Measurements from ENCODE around the gene ITGA7.
A peak's percentile ranks its signal among the peaks of the same experiment; 100 is the strongest.

ITGA7 gene

DNA sequence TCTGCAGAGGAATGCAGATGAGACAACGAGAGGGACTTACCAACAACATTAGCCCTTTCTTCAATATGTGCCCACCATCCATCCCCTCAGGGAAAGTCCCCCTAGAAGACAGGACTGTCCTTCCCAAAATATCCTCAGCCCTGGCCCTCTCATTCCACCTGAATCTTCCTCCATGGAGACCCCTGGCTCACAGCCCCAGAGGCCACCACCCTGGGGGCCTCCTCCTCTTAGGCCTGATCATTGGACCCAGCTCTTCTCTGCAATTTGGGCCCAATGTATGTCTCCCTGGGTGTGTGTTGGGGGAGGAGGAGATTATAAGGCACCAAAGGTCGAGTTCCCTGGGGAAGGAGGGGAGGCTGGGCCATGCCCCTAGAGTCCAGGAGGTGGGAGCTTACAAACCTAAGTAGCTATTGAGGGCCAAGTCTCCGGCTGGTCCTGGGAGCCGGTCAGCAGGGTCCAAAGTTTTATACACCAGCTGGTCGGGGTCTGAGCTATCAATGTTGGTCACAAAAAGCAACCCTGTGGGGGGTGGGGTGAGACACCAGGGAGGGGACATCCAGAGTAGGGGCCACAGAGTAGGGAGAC lies 8.1 kb downstream of the ITGA7 start:
- DNase-seq, result no peak

DNA sequence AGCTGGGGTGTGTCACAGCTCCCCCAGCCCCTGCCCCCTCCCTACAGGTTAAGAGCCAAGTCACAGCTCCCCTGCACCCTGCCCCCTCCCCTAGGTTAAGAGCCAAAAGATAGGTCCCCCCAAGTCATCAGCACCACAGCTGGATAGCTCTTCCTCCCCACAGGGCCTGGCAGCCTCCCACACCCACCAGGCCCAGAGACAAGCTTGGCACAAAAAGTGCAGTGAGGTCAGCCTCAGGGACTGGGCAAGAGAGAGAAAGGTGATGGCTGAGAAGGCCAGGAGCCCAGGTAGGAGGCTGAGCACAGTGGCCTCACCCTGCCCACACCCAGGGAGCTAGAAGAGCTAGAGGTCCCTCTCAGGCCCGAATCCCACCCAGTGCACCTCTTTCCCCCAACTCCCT lies 8.7 kb downstream of the ITGA7 start:
- DNase-seq, result no peak

DNA sequence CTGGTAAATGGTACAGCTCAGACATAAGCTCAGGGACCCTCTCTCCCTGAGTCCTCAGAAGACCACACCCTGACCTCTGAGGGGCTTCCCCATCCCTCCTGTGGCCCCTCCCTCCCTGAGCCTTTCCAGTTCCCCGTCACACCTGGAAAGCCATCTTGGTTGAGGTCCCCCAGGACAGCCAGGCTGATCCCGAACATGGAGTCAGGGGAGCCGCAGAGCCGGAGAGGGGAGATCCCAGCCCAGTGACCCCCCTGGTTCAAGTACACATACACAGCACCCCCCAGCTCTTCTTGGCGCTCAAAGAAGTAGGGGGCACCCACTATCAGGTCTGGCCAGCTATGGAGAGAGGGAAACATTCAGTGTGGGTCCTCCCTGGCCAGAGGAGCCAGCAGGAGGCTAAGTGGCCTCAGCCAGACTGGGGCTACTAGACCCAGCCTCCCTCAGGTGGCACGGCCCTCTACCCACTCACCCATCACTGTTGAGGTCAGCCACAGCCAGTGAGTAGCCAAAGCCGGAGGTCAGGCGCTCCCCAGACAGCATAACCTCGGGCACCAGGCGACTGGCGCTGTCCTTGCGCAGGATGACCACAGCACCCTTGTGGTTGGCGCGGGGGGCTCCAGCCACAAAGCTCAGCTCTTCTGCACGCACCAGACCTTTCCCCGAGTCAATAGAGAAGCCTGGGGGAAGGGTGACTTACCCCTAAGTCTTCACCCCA lies 9.3 kb downstream of the ITGA7 start:
- DNase-seq, result no peak

DNA sequence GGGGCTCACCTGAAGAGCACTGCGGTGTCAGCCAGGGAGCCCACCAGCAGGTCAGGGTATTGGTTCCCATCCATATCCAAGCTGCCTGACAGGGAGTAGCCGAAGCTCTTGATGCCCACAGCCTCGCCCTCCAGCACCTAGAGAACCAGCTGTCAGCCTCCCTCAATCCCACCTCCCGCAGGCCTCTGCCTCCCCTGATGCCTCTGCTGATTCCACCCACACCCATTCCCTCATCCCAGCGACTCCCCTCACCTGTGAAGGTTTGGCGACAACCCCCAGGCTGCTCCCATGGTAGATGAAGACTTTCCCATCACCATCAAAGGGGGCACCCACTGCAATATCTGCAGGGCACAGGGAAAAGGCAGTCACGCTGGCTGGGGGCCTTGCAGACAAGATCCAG lies 10.0 kb downstream of the ITGA7 start:
- DNase-seq, result no peak

DNA sequence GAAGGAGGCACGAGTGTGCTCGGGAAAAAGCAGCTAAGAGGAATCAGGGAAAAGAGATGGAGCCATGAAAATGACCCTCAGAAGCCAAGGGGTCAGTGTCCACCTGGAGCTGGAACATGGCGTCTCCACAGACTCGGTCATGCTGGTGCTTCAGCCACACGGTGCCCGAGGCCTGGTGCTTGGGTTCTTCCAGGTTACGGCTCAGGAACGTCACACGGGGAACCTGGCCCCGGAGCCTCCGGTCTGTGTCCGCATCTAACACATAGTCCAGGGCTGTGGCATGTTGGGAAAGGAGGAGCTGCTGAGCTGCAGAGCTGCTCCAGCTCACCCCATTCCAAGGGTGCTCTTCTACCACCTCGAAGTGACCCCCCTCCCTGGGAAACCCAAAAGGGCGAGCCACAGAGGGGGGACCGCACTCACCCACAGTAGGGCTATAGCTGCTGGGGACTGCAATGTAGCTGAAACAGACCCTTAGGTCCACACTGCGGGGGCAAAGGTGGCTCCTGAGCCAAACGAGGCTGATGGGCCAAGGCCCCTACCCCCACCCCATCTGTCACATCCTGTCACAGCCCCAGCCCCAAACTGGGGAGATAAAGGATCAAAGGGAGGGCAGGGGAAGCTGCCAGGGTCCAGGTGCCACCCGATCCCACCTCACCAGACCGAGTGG lies 10.8 kb downstream of the ITGA7 start:
- no peak for DNase-seq

DNA sequence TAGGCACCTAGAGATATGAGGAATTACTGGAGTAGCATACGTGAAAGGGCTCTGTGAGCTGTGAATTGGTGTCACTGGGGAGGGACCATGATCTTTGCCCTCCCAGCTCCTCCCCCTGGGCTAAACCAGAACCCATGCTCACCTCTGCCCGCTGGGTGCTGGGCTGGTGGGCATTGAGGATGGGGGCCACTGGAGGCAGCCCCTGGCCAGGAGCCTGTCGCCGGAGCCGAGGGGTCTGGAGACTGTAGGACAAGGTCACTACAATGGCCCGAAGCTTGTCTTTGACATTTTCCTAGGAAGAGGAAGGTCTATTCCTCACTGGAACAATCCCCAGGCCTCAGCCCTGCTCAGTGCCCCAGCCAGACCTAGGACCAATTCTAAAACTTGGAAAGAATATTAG lies 11.6 kb downstream of the ITGA7 start:
- DNase-seq, result no peak

DNA sequence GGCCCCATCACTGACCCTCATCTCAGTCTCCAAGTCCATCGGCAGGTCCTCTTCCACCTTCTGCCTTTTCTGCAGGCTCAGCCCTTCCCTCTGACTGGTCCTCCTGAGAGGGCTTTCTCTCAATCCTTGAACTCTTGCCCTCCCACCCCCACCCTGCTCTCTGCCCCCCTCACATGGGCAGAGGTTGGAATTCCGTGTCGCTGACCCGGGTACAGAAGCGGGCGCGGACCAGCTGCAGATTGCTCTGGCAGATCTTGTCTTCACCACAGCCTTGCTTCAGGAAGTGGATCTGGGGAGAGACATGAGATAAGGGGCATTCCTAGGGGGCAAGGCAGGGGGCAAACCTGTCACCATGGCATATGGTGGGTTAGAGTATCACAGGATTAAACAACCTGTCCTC lies 12.4 kb downstream of the ITGA7 start:
- DNase-seq, result no peak

DNA sequence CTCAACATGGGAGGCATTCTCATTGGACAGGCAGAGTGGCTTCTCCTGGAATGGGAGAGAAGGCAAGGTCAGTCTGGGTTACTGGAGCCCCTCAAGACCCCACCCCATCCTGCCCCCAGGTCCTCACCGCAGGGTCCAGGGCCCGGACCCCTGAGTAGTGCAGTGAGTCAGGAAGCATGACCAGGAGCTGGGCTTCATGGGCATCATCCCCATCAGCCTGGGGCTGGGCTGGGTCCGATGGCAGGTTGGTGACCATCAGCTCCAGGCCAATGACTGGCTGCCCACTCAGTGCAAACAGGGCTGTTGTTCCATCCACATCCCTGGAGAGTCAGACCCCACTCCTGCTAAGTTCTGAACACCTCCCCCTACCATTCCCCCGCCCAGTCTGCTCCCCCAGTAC lies 13.1 kb downstream of the ITGA7 start:
- no peak for DNase-seq

DNA sequence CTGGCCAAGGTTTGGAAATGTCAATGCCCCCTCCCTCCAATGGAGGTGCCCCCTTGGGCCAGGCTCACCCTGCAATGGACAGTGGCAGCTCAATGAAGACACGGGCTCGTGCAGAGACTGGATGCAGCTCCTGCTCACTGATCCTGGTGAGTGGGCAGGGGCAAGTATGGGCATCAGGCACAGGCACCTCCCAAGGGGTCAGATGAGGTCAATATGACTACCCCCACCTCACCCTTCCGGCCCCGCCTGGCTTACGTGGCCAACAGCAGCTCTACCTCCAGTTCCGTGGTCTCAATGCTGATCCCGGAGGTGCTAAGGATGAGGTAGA lies 13.6 kb downstream of the ITGA7 start:
- no peak for DNase-seq

DNA sequence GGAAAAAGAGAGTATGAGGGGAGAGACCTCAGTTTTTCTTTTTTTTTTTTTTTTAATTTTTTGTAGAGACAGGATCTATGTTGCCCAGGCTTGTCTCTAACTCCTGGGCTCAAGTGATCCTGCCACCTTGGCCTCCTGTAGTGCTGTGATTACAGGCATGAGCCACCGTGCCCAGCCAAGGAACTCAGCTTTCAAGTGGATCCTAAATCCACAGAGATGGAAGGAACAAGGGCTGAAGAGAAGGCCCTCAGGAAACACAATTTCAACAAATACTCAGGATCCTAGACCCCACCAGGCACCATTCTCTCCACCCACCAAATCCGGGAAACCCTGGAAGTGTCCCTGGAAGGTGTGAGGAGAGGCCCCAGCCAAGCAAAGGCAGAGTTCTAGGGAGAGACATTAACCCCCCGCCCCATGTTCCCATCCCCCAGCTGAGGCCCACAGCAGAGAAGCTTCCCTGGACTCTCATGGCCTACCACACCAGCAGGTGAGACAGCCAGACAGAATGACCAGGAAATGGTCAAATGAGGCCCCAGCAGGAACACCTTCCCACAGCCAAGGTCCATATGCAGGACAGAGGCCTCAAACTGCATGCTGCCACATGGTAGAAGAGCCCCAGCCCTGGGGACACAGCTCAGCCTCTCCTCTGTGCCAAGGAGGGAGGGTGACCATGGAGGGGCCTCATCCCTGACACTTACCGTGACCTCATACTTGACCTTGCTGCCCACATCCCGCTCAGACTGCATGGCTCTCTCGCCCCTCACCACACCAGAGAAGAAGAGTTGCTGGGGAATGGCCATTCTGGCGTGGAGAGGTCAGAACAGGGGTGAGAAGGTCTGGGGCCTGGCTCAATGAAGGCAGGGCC lies 14.1 kb downstream of the ITGA7 start:
- DNase-seq, result no peak

DNA sequence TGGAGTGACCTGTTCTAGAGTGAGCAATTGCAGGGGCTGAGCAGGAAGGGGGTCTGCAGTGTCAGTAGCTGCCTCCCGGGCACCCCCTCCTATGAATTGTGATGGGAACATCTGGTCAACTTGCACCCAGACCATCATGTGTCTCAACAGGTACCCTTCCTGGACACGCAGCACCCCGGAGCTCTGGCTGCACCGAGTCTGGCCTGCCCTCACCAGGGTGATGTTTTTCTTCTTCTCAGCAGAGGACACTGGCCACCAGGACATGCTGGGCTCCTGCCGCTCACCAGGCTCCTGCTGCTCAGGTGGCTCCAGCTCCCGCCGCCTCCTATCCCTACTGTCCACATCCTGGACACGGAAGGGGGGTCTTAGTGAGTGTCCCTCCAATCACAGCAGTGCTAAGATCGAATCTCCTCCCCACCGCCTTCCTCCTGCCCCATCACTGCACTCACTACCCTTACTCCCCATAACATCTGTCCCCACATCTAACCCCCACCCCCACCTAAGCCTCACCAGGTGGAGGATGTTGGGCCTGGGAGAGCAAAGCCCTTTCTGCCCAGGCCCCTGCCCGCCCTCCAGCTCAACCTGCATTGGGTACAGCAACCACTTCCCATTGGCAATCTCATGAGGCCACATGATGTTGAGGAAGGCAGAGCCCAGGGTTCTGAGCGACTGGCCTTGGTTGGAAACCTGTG lies 14.9 kb downstream of the ITGA7 start:
- no peak for DNase-seq

DNA sequence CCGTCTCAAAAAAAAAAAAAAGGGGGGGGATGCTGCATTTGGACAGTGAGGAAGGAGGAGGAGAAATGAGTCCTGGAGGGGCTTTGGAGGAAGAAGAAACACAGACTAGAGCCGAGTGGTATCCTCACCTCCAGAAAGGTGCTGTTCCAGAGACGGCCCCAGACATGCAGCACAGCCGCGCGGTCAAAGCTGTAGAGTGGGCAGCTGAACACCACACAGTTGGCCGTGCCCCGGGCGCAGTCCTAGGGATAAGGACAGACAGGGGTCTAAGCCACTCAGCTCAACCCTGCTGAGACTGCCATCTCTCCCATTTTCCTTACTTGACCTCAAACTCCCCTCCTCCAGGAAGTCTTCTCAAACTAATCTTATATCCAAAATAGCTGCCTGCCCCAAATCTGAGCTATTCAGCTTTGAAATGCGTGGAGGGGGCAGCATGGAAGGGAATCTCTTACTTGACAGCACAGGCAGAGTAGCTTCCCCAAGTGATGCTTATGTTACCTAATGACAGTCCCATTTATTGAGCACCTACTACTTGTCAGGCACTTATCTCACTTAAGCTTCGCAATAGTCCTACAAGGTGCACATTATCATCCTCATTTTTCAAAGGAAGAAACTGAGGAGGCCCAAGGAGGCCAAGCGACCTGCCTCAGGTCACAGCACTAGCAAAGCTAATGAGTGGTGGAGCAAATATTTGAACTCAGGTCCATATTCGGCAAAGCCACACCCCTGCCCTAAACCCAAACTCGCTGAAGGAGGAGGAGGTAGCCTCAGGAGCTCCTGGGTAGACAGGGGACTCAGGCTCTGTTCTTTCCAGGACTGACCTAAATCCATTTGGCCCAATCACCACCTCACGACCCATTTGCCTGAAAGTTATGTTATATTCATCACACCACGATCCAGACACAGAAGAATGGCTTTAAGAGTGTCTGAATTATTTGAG lies 18.7 kb downstream of the ITGA7 start:
- no peak for DNase-seq

DNA sequence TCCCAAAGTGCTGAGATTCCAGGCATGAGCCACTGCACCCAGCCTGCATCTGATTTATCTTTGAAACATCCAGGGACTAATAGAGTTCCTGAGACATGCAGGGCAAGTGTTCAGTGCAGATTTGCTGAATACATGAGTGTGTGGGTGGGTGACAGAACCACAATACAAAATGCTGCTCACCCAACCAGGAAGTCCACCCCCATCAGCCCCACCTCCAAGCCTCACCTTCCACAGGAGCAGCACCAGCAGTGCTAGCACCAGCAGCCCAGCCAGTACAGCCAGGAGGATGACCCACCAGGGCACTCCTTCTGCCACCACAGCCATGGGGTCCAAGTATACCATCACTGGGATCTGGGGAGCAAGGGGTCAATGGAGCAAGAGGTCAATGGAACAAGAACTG lies 20.0 kb downstream of the ITGA7 start:
- peak in 1 of 2 donors; percentile 18 for DNase-seq

DNA sequence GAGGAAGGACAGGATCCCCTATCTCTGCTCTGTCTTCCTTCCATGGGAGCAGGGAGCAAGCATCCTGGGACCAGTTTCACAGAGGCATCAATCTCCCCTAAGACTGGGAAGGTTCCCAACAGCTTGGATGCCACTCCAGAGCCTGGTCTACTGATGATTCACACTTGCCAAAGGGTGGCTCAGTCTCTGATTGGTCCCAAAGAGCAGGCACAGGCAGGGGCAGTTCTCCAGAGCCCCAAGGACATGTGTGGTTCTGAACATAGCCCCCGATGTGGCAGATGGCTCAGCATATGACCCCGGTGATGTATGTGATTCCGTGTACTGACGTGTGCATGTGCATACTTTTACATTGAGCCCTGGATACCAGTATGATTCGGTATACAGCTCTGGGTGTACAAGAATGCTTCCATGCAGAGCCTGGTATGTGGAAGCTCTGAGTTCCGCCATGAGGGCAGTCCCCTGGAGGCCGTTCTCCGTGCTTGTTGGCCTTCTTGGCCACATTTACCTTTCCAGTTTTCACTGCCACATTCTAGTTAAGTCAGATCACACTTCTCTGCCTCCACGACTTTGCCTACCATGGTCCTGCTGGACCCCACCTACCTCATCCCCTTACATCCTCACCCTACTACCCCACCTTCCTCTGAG lies 21.2 kb downstream of the ITGA7 start:
- no peak for DNase-seq

DNA sequence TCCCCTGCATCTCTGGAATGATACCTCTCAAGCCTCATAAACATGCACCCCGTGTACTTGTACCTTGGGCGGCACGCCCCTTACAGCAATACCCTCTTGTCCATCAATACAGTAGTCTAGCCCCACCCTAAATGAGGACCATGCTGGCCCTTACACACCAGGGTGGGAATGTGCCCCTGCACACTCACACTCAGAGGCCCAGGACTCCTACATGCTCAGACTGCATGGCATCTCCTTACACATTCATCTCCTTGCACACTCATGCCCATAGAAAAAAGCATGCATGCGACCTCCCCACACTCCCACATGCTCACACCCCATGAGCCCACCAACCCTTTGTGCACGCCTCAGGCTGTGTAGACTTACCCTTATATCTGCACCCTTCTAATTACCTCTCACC lies 22.0 kb downstream of the ITGA7 start:
- DNase-seq, result no peak

DNA sequence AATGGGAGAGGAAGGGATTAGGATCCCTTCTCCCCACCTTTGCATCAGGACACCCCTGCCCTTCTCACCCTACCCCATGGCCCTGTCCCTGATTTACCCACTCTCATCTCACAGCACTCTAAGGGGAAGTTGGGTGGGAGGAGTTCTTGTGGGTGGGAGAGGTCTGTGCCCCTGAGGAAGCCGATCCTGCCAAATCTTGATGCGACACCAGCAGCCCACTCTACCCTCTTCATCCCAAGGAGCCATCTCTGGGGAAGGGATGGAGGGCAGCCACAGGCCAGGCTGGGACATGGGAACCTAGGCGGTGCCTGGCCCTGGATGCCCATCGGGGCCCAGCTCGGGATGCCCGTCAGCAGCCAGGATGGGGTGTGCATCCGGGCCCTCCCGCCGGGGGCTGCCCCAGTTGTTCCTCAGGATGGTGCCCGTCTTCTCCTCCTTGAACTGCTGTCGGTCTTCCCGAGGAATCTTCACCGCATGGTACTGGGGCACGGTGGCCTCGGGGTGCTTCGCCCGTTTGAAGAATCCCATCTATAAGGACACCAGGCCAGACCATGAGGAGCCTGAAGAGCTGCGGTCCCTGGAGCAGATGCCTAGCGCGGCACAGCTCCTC lies 22.8 kb downstream of the ITGA7 start:
- no peak for DNase-seq

DNA sequence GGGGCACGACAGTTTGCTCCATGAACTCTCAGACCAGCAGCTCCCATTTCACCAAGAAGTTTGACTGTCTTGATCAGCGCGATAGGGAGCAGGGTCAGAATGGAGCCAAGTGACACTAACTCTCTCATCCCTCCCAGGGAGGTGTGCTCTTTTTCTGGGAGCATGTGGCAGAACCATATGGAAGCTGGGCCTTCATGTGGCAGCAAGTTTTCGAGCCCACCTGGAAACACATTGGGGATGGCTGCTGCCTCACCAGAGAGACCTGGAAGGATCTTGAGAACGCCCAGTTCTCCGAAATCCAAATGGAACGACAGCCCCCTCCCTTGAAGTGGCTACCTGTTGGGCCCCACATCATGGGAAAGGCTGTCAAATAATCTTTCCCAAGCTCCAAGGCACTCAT lies 24.0 kb downstream of the ITGA7 start:
- DNase-seq, result no peak

DNA sequence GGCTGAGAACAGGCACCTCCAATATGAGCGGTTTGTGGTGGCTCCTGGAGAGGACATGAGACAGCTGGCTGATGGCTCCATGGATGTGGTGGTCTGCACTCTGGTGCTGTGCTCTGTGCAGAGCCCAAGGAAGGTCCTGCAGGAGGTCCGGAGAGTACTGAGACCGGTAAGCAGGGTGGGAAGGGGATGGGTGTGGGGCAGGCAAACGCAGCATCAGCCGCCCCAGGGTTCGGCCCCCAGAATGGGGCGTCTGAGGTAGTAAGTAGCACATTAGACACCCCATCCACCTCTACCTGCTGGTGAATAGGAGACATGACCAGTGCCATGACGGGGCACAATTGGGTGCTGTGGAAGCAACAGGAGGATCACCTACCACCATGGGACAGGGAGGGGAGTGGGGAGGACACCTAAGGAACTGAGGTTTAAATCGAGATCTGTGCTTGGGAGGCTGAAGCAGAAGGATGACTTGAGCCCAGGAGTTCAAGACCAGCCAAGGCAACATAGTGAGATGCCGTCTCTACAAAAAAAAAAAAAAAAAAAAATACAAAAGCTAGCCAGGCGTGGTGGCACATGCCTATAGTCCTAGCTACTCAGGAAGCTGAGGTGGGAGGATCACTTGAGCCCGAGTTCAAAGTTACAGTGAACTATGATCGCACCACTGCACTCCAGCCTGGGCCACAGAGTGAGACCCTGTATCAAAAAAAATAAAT lies 25.5 kb downstream of the ITGA7 start:
- no peak for DNase-seq

DNA sequence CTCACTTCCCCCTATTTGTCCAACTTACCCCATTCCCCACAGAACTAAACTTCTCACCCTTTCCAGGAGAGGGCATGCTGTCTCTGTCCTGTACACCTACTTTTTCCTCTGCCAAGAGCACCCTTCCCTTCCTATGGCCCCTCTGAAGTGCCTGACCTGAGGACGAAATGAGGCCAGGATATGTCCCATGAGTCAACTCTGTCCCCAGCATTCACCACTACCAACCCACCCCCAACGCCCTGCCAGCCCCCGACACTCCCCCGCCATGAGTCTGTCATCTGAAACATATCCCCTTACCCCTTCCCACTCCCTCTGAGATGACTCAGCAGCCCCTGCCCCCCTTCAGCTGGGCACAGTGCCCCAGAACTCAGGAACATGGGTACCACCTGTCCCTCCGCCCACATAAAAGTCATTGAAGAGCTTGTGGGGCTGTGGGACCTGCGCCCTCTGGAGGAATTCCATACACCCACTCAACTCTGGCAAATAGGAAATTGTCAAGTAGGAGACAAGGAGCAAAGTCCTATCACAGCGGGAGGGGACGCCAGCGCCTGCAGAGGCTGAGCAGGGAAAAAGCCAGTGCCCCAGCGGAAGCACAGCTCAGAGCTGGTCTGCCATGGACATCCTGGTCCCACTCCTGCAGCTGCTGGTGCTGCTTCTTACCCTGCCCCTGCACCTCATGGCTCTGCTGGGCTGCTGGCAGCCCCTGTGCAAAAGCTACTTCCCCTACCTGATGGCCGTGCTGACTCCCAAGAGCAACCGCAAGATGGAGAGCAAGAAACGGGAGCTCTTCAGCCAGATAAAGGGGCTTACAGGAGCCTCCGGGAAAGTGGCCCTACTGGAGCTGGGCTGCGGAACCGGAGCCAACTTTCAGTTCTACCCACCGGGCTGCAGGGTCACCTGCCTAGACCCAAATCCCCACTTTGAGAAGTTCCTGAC lies 26.3 kb downstream of the ITGA7 start:
- DNase-seq, result no peak

Data from stimulated activated CD4-positive, alpha-beta T cell treated with anti-CD3 and anti-CD28 coated beads, Interleukin-2, amount 100 ng/mL, for 48 hours (primary cell).